GM18951 (cell line): ENCODE data around the gene SIK3.

Source experiments
- POLR2A ChIP-seq: IDR thresholded peaks from 4 replicates; pipeline ENCODE4 v1.6.1; 2011; ENCODE audit warnings: mild to moderate bottlenecking; ENCODE audit not compliant: insufficient read length, insufficient read depth; ENCODE audit errors: extremely low read depth
- in situ Hi-C: fragments of 300-500 bp; cut with MboI; formaldehyde crosslinking; loops from one replicate; pipeline ENCODE4 v1.12.0; 2022; ENCODE audit warnings: low sequenced_read_pairs, mixed read lengths, inconsistent platforms; ENCODE audit not compliant: unreplicated experiment

Gene SIK3

DNA sequence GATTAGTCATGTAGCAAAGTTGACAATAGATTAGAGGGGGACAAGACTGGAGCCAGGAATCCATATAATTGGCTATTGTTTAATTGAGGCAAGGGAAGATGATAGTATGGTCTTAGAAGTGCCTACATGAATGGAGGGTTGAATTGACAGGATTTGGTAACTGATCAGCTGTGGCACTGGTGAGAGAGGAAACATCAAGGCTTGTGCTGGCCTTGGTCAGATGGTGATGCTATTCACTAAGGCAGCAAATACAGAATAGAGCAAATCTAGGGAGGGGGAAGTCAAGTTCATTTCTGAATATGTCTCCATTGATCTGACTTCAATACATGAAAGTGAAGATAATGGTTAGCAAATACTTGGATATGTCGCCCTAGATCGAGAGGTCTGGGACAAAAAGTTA, 206.5 kb downstream of the SIK3 start:
- in situ Hi-C loops = no loop called here
- TF ChIP-seq POLR2A = no peak

DNA sequence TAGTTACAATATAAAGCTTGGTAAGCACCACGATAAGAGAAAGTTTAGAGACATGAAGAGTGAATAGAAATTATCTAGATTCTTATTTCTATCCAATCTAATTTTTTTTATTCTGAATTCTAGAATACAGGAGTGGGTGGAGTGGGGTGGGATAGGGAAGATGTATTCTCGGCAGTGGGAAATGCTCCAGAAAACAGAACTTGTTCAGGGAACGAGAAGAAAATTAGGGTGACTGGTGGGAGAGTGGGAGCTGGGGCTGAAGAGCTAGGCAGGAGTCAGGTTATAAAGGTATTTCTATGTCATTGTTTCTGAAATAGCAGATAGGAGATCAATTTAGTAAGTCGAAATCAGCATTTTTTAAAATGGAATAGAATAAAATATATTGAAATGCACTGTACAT, 207.6 kb downstream of the SIK3 start:
- no peak for TF ChIP-seq POLR2A
- in situ Hi-C loops = no loop called here

DNA sequence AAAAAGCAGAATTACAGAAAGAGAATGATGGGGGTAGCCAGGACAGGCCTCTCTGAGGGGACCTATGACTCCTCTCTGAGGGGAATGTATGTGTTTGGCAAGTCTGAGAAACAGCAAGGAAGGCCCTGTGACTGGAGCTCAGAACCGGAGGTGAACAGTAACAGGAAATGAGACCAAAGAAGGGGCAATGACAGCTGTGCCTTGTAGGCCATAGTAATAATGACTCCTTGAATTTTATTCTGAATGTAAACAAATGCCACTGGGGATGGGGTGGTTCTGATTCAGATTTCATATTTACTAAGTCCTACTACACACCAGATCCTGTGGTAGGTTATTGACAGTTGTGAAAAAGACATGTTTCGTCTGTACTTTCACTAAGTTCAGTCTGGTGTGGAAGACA, 208.0 kb downstream of the SIK3 start:
- TF ChIP-seq POLR2A = no peak
- in situ Hi-C loops = no loop called here

DNA sequence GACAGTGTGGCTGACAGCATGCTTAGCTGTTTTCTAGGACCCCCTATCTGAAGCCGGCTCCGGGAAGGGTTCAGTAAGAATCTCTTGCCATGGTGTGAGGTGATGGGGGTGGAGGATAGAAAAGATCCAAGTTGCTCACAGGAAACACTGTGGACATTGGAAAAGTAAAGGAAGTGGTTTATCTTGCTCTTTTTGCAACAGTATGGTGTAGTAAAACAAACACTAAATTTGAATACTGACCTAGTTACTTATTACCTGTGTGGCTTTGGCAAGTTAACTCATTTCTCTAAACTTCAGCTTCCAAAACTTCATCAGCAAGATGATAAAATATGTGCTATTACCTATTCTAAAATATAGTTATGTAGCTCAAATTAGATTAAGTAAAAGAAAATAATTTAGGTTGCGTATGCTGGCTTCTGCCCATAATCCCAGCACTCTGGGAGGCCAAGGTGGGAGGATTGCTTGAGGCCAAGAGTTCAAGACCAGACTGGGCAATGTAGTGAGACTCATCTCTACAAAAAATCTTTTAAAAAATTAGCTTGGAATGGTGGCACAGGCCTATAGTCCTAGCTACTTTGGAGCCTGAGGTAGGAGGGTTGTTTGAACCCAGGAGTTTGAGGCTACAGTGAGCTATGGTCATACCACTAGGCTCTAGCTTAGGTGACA, 209.2 kb downstream of the SIK3 start:
- TF ChIP-seq POLR2A = no peak
- in situ Hi-C loops = loop anchor here (10.0 kb wide), 1 partner anchor 216 kb away; no protein-coding TSS in a partner anchor

DNA sequence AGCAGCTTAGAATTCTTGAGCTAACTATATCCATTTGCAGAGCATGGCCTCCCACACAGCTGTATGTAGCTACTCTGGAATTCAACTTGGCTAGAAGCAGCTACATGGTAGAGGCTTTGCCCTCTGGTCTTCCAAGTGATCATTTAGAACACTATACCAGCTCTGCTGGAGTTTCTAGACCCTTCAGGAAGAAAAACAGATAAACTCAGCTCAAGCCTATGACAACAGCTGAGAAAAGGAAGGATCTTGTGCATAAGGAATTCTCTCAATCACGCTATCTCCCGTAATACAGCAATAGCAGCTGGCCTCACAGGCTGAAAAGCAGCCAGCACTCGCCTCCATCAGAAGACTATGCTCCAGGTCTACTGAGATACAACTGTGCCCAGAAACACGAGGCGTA, 210.2 kb downstream of the SIK3 start:
- in situ Hi-C loops = loop anchor here (10.0 kb wide), 1 partner anchor 217 kb away; no protein-coding TSS in a partner anchor
- TF ChIP-seq POLR2A = no peak

DNA sequence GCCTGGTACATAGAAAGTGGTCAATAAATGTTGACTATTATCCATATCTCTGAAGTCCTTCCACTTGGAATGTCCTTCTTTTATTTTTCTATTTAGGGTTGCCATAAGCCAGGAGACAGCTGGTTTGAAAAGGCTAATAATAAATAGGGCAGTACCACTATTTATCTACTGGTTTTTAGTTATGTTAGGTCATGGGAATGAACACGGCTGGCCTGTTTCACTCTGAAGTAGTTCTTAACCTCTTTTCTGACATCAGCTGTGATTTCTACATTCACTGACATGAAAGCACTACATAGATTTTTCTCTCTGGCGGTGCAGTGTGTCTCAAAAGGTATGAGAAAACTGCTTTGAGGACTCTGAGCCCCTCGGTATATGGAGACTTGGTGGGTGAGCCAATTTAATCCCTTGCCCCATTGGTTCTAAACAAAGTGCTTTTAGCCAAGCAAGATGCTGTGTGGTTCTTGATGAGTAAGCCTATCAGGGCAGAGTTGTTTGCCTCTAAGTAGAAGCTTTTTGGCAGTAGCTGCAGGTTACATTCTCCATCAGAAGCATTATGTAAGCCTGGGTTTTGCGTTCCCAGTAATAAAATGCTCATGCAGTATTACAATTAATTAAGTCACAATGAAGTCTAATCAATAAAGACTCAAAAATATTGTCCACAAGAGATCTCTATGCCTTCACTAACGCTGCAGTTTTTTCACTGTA, 212.1 kb downstream of the SIK3 start:
- no peak for TF ChIP-seq POLR2A
- in situ Hi-C loops = loop anchor here (10.0 kb wide), 1 partner anchor 219 kb away; no protein-coding TSS in a partner anchor

DNA sequence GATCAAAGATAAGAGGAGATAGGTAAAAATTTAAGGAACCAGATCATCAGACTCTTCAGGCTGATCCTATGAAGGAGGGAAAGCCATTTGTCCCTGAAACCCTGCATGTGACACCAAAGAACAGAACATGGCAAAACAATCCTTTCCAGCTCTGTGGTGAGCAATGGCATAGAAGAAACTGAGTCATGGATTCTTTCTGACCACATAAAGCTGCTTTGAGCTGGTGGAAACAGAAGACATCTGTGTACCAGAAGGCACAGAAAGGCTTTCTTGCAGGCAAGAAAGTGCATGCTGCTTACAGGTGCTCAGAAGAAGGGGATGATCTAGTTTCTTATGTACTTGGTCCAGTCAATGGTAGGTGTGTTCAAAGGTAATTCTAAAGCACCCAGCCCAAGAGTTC, 215.8 kb downstream of the SIK3 start:
- in situ Hi-C loops = loop anchor here (10.0 kb wide), 1 partner anchor 222 kb away; no protein-coding TSS in a partner anchor
- TF ChIP-seq POLR2A = no peak

DNA sequence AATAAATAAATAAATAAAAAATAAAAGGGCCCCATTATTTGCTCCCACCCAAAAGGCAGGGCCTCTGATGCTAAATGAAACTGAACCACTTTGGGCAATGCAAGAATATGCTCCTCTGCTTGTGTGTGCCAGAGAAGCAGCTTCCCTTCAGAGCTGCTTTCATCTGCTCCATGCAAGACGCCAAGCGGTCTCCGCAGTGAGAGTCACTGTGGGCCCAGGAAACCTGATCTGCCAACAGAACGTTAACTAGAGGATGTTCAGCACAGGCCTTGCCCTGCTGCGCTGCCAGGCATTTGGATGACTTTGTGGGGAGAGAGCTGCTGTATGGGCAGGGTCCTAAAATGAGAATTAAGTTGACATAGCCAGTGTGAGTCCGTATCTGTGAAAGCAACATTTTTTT, 217.1 kb downstream of the SIK3 start:
- no peak for TF ChIP-seq POLR2A
- in situ Hi-C loops = loop anchor here (10.0 kb wide), 1 partner anchor 224 kb away; no protein-coding TSS in a partner anchor

DNA sequence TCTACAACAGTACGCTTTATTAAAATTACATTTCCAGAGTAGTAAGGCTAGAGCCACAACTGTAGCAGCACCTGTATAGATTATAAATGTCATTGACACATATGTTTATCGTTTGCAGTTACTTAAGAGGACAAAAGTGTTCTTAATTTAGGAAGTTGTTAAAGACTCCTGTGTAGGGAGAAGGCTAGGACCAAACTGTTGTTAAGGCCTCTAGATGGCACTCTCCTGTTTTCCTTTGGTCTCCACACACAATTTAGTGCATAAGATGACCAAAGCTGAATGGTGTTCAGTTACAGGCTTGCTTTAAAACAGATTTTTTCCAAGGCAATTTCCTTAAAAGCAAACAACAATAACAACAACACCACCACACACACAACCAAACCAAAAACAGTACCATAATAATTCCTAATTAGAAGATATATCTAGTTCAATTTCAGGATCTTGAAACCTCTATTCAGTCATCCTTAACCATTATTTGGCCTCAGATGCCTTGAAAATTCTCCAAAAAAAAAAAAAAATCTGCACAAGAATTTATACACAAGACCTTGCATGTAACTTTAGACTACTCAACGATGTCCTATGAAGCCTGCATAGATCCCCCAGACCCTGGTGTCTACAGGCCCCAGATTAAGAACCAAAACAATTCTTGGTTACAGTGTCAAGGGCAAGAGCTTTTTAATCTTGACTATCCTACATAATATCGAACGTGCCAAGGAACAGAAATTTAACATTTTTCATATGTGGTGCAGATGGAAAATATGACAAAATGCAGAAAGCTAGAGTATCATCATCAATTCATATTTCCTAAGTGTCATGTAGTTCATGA, 218.2 kb downstream of the SIK3 start:
- no peak for TF ChIP-seq POLR2A
- in situ Hi-C loops = loop anchor here (10.0 kb wide), 1 partner anchor 225 kb away; no protein-coding TSS in a partner anchor

DNA sequence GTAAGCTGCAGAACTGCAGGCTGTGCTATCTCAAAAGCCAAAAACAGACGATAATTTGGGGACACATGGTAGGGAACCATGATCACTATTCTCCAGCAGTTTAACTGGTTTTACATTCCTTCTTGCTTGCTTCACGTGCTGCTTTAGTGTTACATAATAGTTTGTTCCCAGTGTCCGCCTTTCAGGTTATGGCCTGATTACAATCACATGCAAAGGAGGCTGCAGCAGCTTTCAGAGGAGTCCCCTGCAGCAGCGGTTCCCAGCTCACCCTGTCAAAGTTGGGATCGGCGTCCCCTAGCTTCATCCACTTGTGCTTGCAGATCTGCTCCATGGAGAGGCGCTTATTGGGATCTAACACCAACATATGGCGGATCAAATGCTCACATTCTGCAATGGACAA, 221.6 kb downstream of the SIK3 start:
- no peak for TF ChIP-seq POLR2A
- in situ Hi-C loops = no loop called here

DNA sequence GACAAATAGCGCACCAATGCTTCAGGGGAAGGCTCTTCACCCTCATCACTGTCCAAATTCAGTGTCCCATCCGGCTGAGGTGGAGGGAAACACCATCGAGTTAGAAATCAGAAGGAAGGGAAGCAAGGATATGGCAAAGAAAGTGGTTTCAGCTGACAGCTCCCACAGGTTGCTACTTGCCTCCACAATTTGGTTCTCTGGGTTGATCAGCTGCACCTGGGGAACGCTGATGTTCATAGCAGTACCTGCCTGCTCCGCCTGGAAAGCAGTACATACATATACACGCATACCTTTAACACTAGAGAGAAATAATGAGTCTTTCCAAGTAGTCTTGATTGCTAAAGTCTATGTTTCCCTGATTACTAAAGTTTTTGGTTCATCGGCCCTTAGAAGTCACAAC, 223.0 kb downstream of the SIK3 start:
- no peak for TF ChIP-seq POLR2A
- in situ Hi-C loops = no loop called here

DNA sequence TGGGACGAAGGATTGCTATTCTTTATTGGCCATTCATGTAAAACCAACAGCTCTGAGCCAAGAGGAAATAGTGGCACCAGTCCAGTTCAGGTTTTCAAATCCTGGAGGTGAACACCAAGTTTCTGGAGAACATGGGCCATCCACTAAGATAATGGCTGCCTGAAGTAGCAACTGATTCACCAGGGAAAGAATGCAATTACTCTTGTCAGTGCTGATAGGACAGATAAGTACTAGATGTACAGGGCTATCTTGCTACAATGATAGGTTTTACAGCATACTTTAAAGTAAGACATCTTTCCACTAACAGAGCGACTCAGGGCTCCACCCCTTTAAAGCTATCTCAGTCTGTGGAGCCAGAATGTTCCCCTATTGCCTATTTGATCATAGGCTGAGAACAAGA, 224.0 kb downstream of the SIK3 start:
- in situ Hi-C loops = no loop called here
- TF ChIP-seq POLR2A = no peak

DNA sequence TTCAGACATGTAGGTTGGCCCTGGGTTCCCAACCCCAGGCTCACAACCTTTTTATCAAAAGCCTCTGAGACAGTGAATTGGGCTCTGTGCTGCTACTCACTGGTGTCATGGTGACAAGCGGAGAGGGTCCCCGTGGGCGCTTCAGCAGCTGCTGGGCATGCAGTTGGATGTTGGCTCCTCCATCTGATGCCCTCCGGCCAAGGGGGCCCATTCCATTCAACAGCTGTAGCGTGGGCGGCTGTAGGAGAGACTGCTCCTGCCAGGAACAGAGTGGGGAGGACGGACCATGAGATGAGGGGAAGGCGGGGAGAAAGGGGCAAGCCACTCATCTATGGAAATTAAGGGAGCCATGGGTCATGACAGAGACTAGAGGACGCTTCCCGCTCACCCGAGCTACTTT, 224.8 kb downstream of the SIK3 start:
- in situ Hi-C loops = no loop called here
- no peak for TF ChIP-seq POLR2A
